ENCODE data around the gene MAP2K3.
"Not testable (repeated sequence)": the region's sequence is repeated elsewhere in the genome, so short reads cannot be mapped to it uniquely, and the experiment has no call there.

DNA sequence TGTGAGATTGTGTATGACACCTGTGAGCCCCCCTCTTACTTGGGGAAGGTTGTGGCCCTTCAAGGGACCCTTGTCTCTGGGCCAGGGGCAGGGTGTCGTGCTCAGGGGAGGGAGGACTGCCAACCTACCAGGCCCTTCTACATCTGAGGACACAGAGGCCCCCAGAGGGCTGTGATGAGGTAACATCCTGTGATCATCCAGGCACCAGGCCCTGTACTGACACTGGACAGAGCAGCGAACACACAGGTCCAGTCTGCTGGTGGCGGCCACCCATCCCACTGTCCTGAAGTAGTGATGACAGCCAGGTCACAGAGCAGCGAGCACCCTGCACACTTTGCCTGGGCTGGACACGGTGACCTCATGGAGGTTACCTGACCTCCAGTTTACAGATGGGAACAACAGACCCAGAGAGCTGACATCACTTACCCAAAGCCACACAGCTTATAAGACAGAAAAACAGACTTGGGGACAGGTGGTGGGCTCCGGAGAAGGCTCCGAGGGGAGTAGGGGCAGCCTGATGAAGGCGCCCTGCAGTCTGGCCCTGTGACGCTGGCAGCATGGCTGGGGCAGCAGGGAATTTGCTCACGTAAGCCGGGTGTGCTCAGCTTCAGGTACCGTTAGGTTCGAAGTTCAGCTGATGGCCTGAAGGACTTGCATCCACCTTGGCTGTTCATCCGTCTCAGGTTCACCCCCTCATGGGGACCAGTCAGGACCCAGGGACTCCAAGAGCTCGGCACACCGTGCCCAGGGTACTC, 30.9 kb downstream of the MAP2K3 start:
- TF ChIP-seq ZNF8 (CRISPR knock-in tag; IDR thresholded peaks at IDR 0.05); CSDC2 (CRISPR knock-in tag; IDR thresholded peaks at IDR 0.05); BACH2 (CRISPR knock-in tag; IDR thresholded peaks at IDR 0.05; ENCODE audit: borderline replicate concordance); TOX (CRISPR knock-in tag; IDR thresholded peaks at IDR 0.05; ENCODE audit: borderline replicate concordance); ARNTL (CRISPR knock-in tag; IDR thresholded peaks at IDR 0.05; ENCODE audit: borderline replicate concordance, low read depth); ZFP3 (CRISPR knock-in tag; IDR thresholded peaks at IDR 0.05): not testable (repeated sequence)
- TF ChIP-seq, protein P1, sequence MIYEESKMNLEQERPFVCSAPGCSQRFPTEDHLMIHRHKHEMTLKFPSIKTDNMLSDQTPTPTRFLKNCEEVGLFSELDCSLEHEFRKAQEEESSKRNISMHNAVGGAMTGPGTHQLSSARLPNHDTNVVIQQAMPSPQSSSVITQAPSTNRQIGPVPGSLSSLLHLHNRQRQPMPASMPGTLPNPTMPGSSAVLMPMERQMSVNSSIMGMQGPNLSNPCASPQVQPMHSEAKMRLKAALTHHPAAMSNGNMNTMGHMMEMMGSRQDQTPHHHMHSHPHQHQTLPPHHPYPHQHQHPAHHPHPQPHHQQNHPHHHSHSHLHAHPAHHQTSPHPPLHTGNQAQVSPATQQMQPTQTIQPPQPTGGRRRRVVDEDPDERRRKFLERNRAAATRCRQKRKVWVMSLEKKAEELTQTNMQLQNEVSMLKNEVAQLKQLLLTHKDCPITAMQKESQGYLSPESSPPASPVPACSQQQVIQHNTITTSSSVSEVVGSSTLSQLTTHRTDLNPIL (CRISPR knock-in tag; IDR thresholded peaks at IDR 0.05; ENCODE audit: low read depth): not testable (repeated sequence)
